Neural cell (in vitro differentiated cells): ENCODE data around the gene GRM4. TPM values are rescaled to one million over a fixed set of nuclear protein-coding genes. Genes with fewer than 3 reads are reported as not detected.

Experiments used
- H2AFZ ChIP-seq: fragments of 200-600, 300-800 bp; sonication (generic), shearing (Covaris generic); 2 replicates; pipeline ENCODE4 v1.6.0; 2014; ENCODE audit warnings: low read depth, mild to moderate bottlenecking, antibody characterized with exemption, low read length, moderate library complexity
- H3F3A ChIP-seq: fragments of 200-600 bp; shearing (Covaris generic); 2 replicates; pipeline ENCODE4 v1.6.1; 2016; ENCODE audit warnings: mild to moderate bottlenecking, moderate library complexity, mixed read lengths, antibody characterized with exemption, low read length; ENCODE audit not compliant: insufficient read depth, poor library complexity, severe bottlenecking
- H3K27ac ChIP-seq: fragments of 200-600, 300-800 bp; sonication (generic), shearing (Covaris generic); 2 replicates; pipeline ENCODE4 v1.5.1; 2014; ENCODE audit warnings: mild to moderate bottlenecking, low read length, moderate library complexity
- H3K27me3 ChIP-seq: fragments of 300-800, 200-600 bp; sonication (generic), shearing (Covaris generic); 2 replicates; pipeline ENCODE4 v1.6.0; 2014; ENCODE audit warnings: mild to moderate bottlenecking, low read depth, low read length, moderate library complexity; ENCODE audit not compliant: insufficient read depth
- H3K36me3 ChIP-seq: fragments of 300-800, 200-600 bp; sonication (generic), shearing (Covaris generic); 2 replicates; pipeline ENCODE4 v1.5.1; 2014; ENCODE audit warnings: mild to moderate bottlenecking, antibody characterized with exemption, low read length, moderate library complexity; ENCODE audit not compliant: insufficient read depth
- H3K4me2 ChIP-seq: fragments of 300-800, 200-600 bp; sonication (generic), shearing (Covaris generic); 2 replicates; pipeline ENCODE4 v1.6.0; 2014; ENCODE audit warnings: mild to moderate bottlenecking, low read length
- H3K4me3 ChIP-seq: fragments of 300-800, 200-600 bp; sonication (generic), shearing (Covaris generic); 2 replicates; pipeline ENCODE4 v1.5.1; 2014; ENCODE audit warnings: mild to moderate bottlenecking, low read length, moderate library complexity
- H3K79me2 ChIP-seq: fragments of 200-600 bp; shearing (Covaris generic); replicated peaks from 2 replicates; pipeline ENCODE4 v1.6.0; 2014; ENCODE audit warnings: mild to moderate bottlenecking, low read length, moderate library complexity; ENCODE audit not compliant: insufficient read depth
- H3K9ac ChIP-seq: fragments of 300-800, 200-600 bp; sonication (generic), shearing (Covaris generic); 2 replicates; pipeline ENCODE4 v1.6.1; 2016; ENCODE audit warnings: mild to moderate bottlenecking, low read length, mixed read lengths
- H3K9me2 ChIP-seq: fragments of 200-600 bp; shearing (Covaris generic); 2 replicates; pipeline ENCODE4 v1.6.1; 2016; ENCODE audit warnings: mild to moderate bottlenecking, low read length, mixed read lengths; ENCODE audit not compliant: insufficient read depth
- H3K9me3 ChIP-seq: fragments of 200-600, 300-800 bp; sonication (generic), shearing (Covaris generic); 2 replicates; pipeline ENCODE4 v1.6.1; 2016; ENCODE audit warnings: mild to moderate bottlenecking, mixed run types, low read length, moderate library complexity, mixed read lengths
- H4K20me1 ChIP-seq: fragments of 200-600 bp; shearing (Covaris generic); 2 replicates; pipeline ENCODE4 v1.6.1; 2016; ENCODE audit warnings: mild to moderate bottlenecking, mixed run types; ENCODE audit not compliant: insufficient read depth
- CTCF ChIP-seq: fragments of 450-650 bp; IDR thresholded peaks from 2 replicates; pipeline ENCODE4 v1.5.1; 2014; ENCODE audit warnings: antibody characterized with exemption, mild to moderate bottlenecking, moderate library complexity; ENCODE audit not compliant: poor library complexity, severe bottlenecking
- EP300 ChIP-seq: fragments of 450-650 bp; conservative IDR thresholded peaks from 2 replicates; pipeline ENCODE4 v1.6.1; 2014; ENCODE audit warnings: antibody characterized with exemption, mild to moderate bottlenecking, moderate library complexity; ENCODE audit not compliant: poor library complexity, severe bottlenecking
- EZH2 ChIP-seq: fragments of 200-600, 300-800 bp; shearing (Covaris generic), sonication (generic); IDR thresholded peaks from 2 replicates; pipeline ENCODE4 v1.6.1; 2014; ENCODE audit warnings: antibody characterized with exemption, low read length, borderline replicate concordance, mild to moderate bottlenecking; ENCODE audit not compliant: insufficient read depth, poor library complexity, severe bottlenecking
- MXI1 ChIP-seq: fragments of 450-650 bp; conservative IDR thresholded peaks from 2 replicates; pipeline ENCODE4 v1.6.1; 2014; ENCODE audit warnings: antibody characterized with exemption, mild to moderate bottlenecking; ENCODE audit not compliant: poor library complexity, severe bottlenecking
- POLR2AphosphoS5 ChIP-seq: IDR thresholded peaks from 2 replicates; pipeline ENCODE4 v1.6.1; 2012
- RAD21 ChIP-seq: fragments of 450-650 bp; conservative IDR thresholded peaks from 2 replicates; pipeline ENCODE4 v1.6.1; 2014; ENCODE audit warnings: antibody characterized with exemption, mild to moderate bottlenecking, moderate library complexity
- REST ChIP-seq: IDR thresholded peaks from 2 replicates; pipeline ENCODE4 v1.6.1; 2012; ENCODE audit warnings: borderline replicate concordance
- SMC3 ChIP-seq: fragments of 450-650 bp; conservative IDR thresholded peaks from 2 replicates; pipeline ENCODE4 v1.6.1; 2014; ENCODE audit warnings: antibody characterized with exemption, mild to moderate bottlenecking, moderate library complexity; ENCODE audit not compliant: poor library complexity
- TAF1 ChIP-seq: IDR thresholded peaks from 2 replicates; pipeline ENCODE4 v1.6.1; 2012; ENCODE audit warnings: low read depth
- polyA plus RNA-seq: library from polyadenylated mRNA; depleted of rRNA; stranded (reverse); fragments of >200 nt; gene quantifications from 2 replicates; pipeline ENCODE4 v1.2.3, GENCODE V29; 2014

GRM4 gene
- polyA plus RNA-seq, 1 donor from 2014 or later = 2.1 TPM

GRCh38 chr6:34082864-34083626 lies 62.8 kb downstream of the GRM4 start:
- Histone ChIP-seq H3K4me2 (no peak overlapping the region), H3K27ac (peak overlapping the region; percentile 84), H3K36me3 (no peaks in the 10 kb centered on the region), H3F3A (no peaks in the 10 kb centered on the region), H4K20me1 (no peaks in the 10 kb centered on the region), H3K79me2 (no peaks in the 10 kb centered on the region), H3K9me3 (no peaks in the 10 kb centered on the region), H3K9me2 (no peaks in the 10 kb centered on the region), H3K4me3 (peak overlapping the region; percentile 12), H2AFZ (no peak overlapping the region), H3K9ac (peak overlapping the region; percentile 58), H3K27me3 (no peaks in the 10 kb centered on the region)
- TF ChIP-seq POLR2AphosphoS5 (peak; percentile 30), RAD21 (no peak), REST (peak; percentile 83), EZH2 (no peak), SMC3 (no peak), EP300 (peak; percentile 55), TAF1 (no peak), CTCF (no peak), MXI1 (no peak)

DNA sequence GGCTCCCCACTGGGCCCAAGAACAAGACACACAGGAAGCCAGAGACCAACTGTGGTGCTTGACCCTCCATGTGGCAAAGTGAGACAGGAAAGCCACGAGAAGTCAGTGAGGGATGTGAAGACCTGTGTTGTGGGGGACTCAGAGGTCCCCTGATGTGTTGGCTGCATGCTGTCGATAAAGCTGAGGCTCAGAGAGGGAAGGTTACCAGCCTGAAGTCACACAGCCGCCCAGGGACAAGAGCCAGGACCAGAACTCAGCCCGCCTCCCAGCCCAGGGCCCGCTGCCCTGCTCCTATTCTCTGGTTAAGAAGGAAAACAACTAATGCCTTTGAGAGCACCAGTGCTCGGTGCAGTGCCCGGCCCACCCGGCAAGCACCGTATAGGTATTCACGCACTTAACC lies 63.5 kb downstream of the GRM4 start:
- no peak for TF ChIP-seq EZH2
- no peak for TF ChIP-seq EP300
- TF ChIP-seq MXI1 = no peak
- TF ChIP-seq CTCF = no peak
- TF ChIP-seq REST = no peak
- TF ChIP-seq TAF1 = no peak
- TF ChIP-seq RAD21 = no peak
- TF ChIP-seq SMC3 = no peak
- TF ChIP-seq POLR2AphosphoS5 = no peak
- H3K36me3 ChIP-seq = no peaks in the 10 kb centered on the region
- no peaks in the 10 kb centered on the region for H3K79me2 ChIP-seq
- no peak overlapping the region for H2AFZ ChIP-seq
- peak overlapping the region; percentile 84 for H3K27ac ChIP-seq
- no peak overlapping the region for H3K4me2 ChIP-seq
- H3K9me3 ChIP-seq = no peaks in the 10 kb centered on the region
- peak overlapping the region; percentile 58 for H3K9ac ChIP-seq
- no peaks in the 10 kb centered on the region for H3K9me2 ChIP-seq
- no peak overlapping the region for H3K4me3 ChIP-seq
- H3K27me3 ChIP-seq = no peaks in the 10 kb centered on the region
- H4K20me1 ChIP-seq = no peaks in the 10 kb centered on the region
- no peaks in the 10 kb centered on the region for H3F3A ChIP-seq
